T-cell (primary cell): ENCODE data around the gene PRDM16. TPM values are rescaled to one million over a fixed set of nuclear protein-coding genes. Genes with fewer than 3 reads are reported as not detected.

Source experiments
- ATAC-seq, 4 experiments: fragments of 200-7000 bp in 3 of 4; fragments of 150-1000 bp in 1 of 4; cut with Tn5 transposase; replicated peaks in 1 of 4; 1 replicate in 3 of 4; 2 replicates in 1 of 4; pipeline ENCODE4 v1.10.0; 2021; ENCODE audit warnings: moderate library complexity in 3 of 4, mild to moderate bottlenecking in 2 of 4, moderate number of reproducible peaks in 1 of 4
- CTCF ChIA-PET, 2 donors: fragments of 300-600 bp; sonication (Branson Sonifier 250); formaldehyde crosslinking; loops; one replicate each; lab custom pipeline; 2022; ENCODE audit warnings: antibody characterized with exemption in 2 of 2; lab: Charles Lee
- POLR2A ChIA-PET, 2 donors: fragments of 300-600 bp; sonication (Branson Sonifier 250); formaldehyde crosslinking; loops; one replicate each; lab custom pipeline; 2022; ENCODE audit warnings: antibody characterized with exemption in 2 of 2; lab: Charles Lee
- DNase-seq, 35 experiments: peaks; one replicate each; pipeline versions ENCODE4 v3.0.0 to v3.0.0-alpha.2; 2013 to 2023
- H3K27ac ChIP-seq: one replicate; pipeline ENCODE4 v1.5.1; 2013; ENCODE audit warnings: low read length
- H3K27me3 ChIP-seq, 2 experiments: replicated peaks in 1 of 2; 1 replicate in 1 of 2; 2 replicates in 1 of 2; pipeline versions ENCODE4 v1.6.1 to v1.7.0; 2013; ENCODE audit warnings: low read length in 1 of 2, mixed read lengths in 1 of 2; ENCODE audit not compliant: control insufficient read depth in 2 of 2, insufficient read depth in 2 of 2; ENCODE audit errors: extremely low read depth in 1 of 2
- H3K36me3 ChIP-seq, 2 donors: 1 replicate in 1 of 2; 2 replicates in 1 of 2; pipeline versions ENCODE4 v1.6.1 to v1.7.0; 2013; ENCODE audit warnings: low read length in 1 of 2; ENCODE audit not compliant: control insufficient read depth in 2 of 2, insufficient read depth in 1 of 2; ENCODE audit errors: extremely low read depth in 1 of 2
- H3K4me1 ChIP-seq, 2 experiments: 1 replicate in 1 of 2; 2 replicates in 1 of 2; pipeline versions ENCODE4 v1.6.1 to v1.7.0; 2013; ENCODE audit warnings: low read length in 2 of 2, mixed read lengths in 1 of 2; ENCODE audit not compliant: insufficient read depth in 2 of 2, control insufficient read depth in 1 of 2; ENCODE audit errors: extremely low read depth in 1 of 2
- H3K4me3 ChIP-seq, 2 donors: 1 replicate in 1 of 2; 2 replicates in 1 of 2; pipeline versions ENCODE4 v1.5.1 to v1.7.0; 2013; ENCODE audit warnings: mild to moderate bottlenecking in 2 of 2, low read length in 1 of 2, moderate library complexity in 1 of 2; ENCODE audit not compliant: control insufficient read depth in 1 of 2; ENCODE audit errors: extremely low read depth in 1 of 2
- H3K9me3 ChIP-seq: 2 replicates; pipeline ENCODE4 v1.7.0; 2013
- H3K27ac Mint-ChIP-seq, 2 donors: one replicate each; pipeline ENCODE4 v1.8.0; 2020 to 2021; ENCODE audit warnings: mild to moderate bottlenecking in 2 of 2, mixed read lengths in 2 of 2
- H3K27me3 Mint-ChIP-seq, 2 donors: one replicate each; pipeline ENCODE4 v1.8.0; 2021 to 2022; ENCODE audit warnings: mixed read lengths in 2 of 2
- H3K36me3 Mint-ChIP-seq: one replicate; pipeline ENCODE4 v1.8.0; 2021; ENCODE audit warnings: mixed read lengths
- H3K4me1 Mint-ChIP-seq, 3 donors: one replicate each; pipeline ENCODE4 v1.8.0; 2020 to 2022; ENCODE audit warnings: mixed read lengths in 3 of 3, mild to moderate bottlenecking in 1 of 3
- H3K4me3 Mint-ChIP-seq, 3 donors: one replicate each; pipeline ENCODE4 v1.8.0; 2020 to 2022; ENCODE audit warnings: mild to moderate bottlenecking in 3 of 3, mixed read lengths in 3 of 3, moderate library complexity in 3 of 3
- H3K9me3 Mint-ChIP-seq, 3 donors: one replicate each; pipeline ENCODE4 v1.8.0; 2020 to 2022; ENCODE audit warnings: mixed read lengths in 3 of 3
- WGBS: methylation state at CpG from one replicate; pipeline ENCODE4 v1.1.5; 2013; ENCODE audit warnings: missing lambda C conversion rate; ENCODE audit not compliant: insufficient coverage; 5-methylcytosine and 5-hydroxymethylcytosine counted together
- total RNA-seq, 35 experiments: library from RNA in 6 of 35; stranded (reverse) in 6 of 35; fragments of 120-200 nt in 1 of 35; gene quantifications; one replicate each; pipeline versions ENCODE4 v1.2.1 to v1.2.4 and lab custom pipeline; 2013 to 2026

PRDM16 gene
- total RNA-seq, 5 donors from 2014 or later (not counting 1 experiment from before 2014, with no cell fraction given): 0.15 to 0.70 (median 0.24) TPM; not detected in 1

DNA sequence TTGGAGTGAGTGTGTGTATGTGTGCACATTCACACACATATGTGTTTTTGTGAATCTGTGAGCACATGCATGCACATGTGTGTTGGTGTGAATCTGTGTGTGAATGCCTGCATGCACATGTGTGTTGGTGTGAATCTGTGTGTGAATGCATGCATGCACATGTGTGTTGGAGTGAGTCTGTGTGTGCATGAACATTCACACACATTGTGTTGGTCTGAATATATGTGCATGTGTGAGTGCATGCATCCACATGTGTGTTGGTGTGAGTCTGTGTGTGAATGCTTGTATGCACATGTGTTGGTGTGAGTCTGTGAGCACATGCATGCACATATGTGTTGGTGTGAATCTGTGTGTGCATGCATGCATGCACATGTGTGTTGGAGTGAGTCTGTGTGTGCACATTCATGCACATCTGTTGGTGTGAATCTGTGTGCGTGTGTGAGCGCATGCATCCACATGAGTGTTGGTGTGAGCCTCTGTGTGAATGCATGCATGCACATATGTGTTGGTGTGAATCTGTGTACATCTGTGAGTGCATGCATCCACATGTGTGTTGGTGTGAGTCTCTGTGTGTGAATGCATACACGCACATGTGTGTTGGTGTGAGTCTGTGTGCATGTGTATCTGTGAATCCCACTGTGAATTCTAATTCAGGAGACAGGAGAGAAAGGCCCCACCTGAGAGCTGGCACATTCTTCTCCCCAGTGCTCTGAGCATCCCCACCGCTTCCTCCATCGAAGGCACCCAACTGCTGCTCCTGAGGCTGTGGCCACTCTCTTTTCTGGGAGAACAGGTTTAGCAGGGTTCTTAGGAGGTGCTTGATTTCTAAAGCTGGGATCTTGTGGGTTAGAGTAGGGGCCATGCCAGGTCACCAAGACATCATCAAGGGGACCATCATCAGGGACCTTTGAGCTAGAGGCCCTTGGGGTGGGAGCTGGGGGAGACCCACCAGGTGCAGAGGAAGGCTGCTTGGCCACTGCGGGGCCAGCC is 267.9 kb downstream of the PRDM16 start:
- Histone ChIP-seq H3K9me3 (no peaks in the 10 kb centered on the region), H3K36me3 (no peaks in the 10 kb centered on the region), H3K27me3 (peaks cover 0 to 51% of the 10 kb centered on the region in 2 experiments), H3K4me1 (no peaks in the 10 kb centered on the region), H3K4me3 (no peak overlapping the region), H3K27ac (no peak overlapping the region)
- H3K27me3 Mint-ChIP-seq: peaks cover 5 to 9% of the 10 kb centered on the region in 2 donors
- 100% methylated on average over 4 of the region's 6 CpGs for WGBS
- POLR2A ChIA-PET: no interaction called here
- H3K27ac Mint-ChIP-seq: no peak overlapping the region
- no peaks in the 10 kb centered on the region for H3K9me3 Mint-ChIP-seq
- H3K4me3 Mint-ChIP-seq: no peak overlapping the region
- ATAC-seq: no peak
- CTCF ChIA-PET: no interaction called here
- no peaks in the 10 kb centered on the region for H3K4me1 Mint-ChIP-seq
- DNase-seq: no peak
- no peaks in the 10 kb centered on the region for H3K36me3 Mint-ChIP-seq

- Histone ChIP-seq H3K4me1 (no peaks in the 10 kb centered on the region), H3K36me3 (no peaks in the 10 kb centered on the region), H3K4me3 (no peak overlapping the region), H3K27ac (no peak overlapping the region), H3K27me3 (peaks cover 0 to 47% of the 10 kb centered on the region in 2 experiments), H3K9me3 (no peaks in the 10 kb centered on the region)
- POLR2A ChIA-PET: no interaction called here
- Mint-ChIP-seq H3K36me3 (no peaks in the 10 kb centered on the region), H3K27ac (no peak overlapping the region), H3K4me3 (no peak overlapping the region), H3K9me3 (peaks cover 0 to 5% (median 4%) of the 10 kb centered on the region in 3 donors), H3K4me1 (no peaks in the 10 kb centered on the region), H3K27me3 (peaks cover 0 to 4% of the 10 kb centered on the region in 2 donors)
- ATAC-seq: no peak
- DNase-seq: no peak
- WGBS: 60% methylated on average over 15 of the region's 18 CpGs
- CTCF ChIA-PET: no interaction called here
Measured at GRCh38 chr1:3337798-3338724, 269.1 kb downstream of the PRDM16 start.

DNA sequence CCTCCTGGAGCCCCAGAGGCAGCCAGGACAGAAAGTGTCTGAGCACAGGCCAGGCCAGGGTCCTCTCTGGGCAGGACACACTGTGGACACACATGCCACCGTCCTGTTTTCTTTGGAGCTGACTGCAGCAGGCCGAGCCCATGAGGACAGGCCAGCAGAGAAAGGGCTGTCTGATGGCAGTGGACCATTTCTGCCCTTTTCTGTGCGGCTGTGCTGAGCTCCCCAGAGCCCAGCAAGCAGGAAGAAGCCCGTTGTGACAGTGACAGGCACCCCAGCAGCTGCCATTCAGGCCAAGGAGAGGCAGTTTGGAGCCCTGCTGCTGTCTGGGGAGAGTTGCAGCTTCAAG is 269.7 kb downstream of the PRDM16 start:
- peaks cover 0 to 10% (median 7%) of the 10 kb centered on the region in 3 donors for H3K9me3 Mint-ChIP-seq
- no peak overlapping the region for H3K4me3 ChIP-seq
- no peaks in the 10 kb centered on the region for H3K9me3 ChIP-seq
- POLR2A ChIA-PET: no interaction called here
- H3K27me3 Mint-ChIP-seq: peaks cover 0 to 4% of the 10 kb centered on the region in 2 donors
- no peaks in the 10 kb centered on the region for H3K36me3 Mint-ChIP-seq
- no peaks in the 10 kb centered on the region for H3K4me1 ChIP-seq
- H3K27me3 ChIP-seq: peaks cover 0 to 44% of the 10 kb centered on the region in 2 experiments
- H3K4me3 Mint-ChIP-seq: no peak overlapping the region
- no peak overlapping the region for H3K27ac ChIP-seq
- DNase-seq: no peak
- no peak overlapping the region for H3K27ac Mint-ChIP-seq
- H3K4me1 Mint-ChIP-seq: no peaks in the 10 kb centered on the region
- 60% methylated on average over 4 of the region's 4 CpGs for WGBS
- H3K36me3 ChIP-seq: no peaks in the 10 kb centered on the region
- CTCF ChIA-PET: no interaction called here
- no peak for ATAC-seq

GRCh38 chr1:3339856-3340255 is 270.9 kb downstream of the PRDM16 start:
- no peak overlapping the region for H3K4me3 Mint-ChIP-seq
- Histone ChIP-seq H3K4me1 (no peaks in the 10 kb centered on the region), H3K9me3 (no peaks in the 10 kb centered on the region), H3K36me3 (no peaks in the 10 kb centered on the region), H3K4me3 (no peak overlapping the region), H3K27me3 (peaks cover 0 to 35% of the 10 kb centered on the region in 2 experiments), H3K27ac (no peak overlapping the region)
- H3K27me3 Mint-ChIP-seq: peaks cover 0 to 2% of the 10 kb centered on the region in 2 donors
- no peak overlapping the region for H3K27ac Mint-ChIP-seq
- H3K9me3 Mint-ChIP-seq: peaks cover 0 to 21% (median 17%) of the 10 kb centered on the region in 3 donors
- H3K4me1 Mint-ChIP-seq: no peaks in the 10 kb centered on the region
- peaks cover 5% of the 10 kb centered on the region for H3K36me3 Mint-ChIP-seq
- CTCF ChIA-PET: no interaction called here
- WGBS: 87% methylated on average over 8 of the region's 12 CpGs
- no peak for DNase-seq
- POLR2A ChIA-PET: no interaction called here
- ATAC-seq: no peak

GRCh38 chr1:3340548-3341235 is 271.7 kb downstream of the PRDM16 start:
- H3K4me1 ChIP-seq: no peaks in the 10 kb centered on the region
- CTCF ChIA-PET: no interaction called here
- no peak for ATAC-seq
- no peak for DNase-seq
- H3K4me1 Mint-ChIP-seq: no peaks in the 10 kb centered on the region
- peaks cover 0 to 38% of the 10 kb centered on the region in 2 experiments for H3K27me3 ChIP-seq
- H3K4me3 ChIP-seq: no peak overlapping the region
- no peaks in the 10 kb centered on the region for H3K36me3 ChIP-seq
- no peak overlapping the region for H3K4me3 Mint-ChIP-seq
- no peaks in the 10 kb centered on the region for H3K9me3 ChIP-seq
- peaks cover 5% of the 10 kb centered on the region for H3K36me3 Mint-ChIP-seq
- POLR2A ChIA-PET: no interaction called here
- H3K27me3 Mint-ChIP-seq: peaks cover 0 to 2% of the 10 kb centered on the region in 2 donors
- no peak overlapping the region for H3K27ac ChIP-seq
- H3K27ac Mint-ChIP-seq: no peak overlapping the region
- H3K9me3 Mint-ChIP-seq: peaks cover 0 to 22% (median 19%) of the 10 kb centered on the region in 3 donors
- 78% methylated on average over 14 of the region's 17 CpGs for WGBS
